NCI-H128 (cell line): ENCODE results near the gene ABCB9.
"Not testable (repeated sequence)": the region's sequence is repeated elsewhere in the genome, so short reads cannot be mapped to it uniquely, and the experiment has no call there.

ENCODE experiments used
- DNase-seq: peaks from one replicate; lab custom pipeline; 2025; ENCODE audit not compliant: unreplicated experiment; lab: John Stamatoyannopoulos, UW

ABCB9 gene

DNA sequence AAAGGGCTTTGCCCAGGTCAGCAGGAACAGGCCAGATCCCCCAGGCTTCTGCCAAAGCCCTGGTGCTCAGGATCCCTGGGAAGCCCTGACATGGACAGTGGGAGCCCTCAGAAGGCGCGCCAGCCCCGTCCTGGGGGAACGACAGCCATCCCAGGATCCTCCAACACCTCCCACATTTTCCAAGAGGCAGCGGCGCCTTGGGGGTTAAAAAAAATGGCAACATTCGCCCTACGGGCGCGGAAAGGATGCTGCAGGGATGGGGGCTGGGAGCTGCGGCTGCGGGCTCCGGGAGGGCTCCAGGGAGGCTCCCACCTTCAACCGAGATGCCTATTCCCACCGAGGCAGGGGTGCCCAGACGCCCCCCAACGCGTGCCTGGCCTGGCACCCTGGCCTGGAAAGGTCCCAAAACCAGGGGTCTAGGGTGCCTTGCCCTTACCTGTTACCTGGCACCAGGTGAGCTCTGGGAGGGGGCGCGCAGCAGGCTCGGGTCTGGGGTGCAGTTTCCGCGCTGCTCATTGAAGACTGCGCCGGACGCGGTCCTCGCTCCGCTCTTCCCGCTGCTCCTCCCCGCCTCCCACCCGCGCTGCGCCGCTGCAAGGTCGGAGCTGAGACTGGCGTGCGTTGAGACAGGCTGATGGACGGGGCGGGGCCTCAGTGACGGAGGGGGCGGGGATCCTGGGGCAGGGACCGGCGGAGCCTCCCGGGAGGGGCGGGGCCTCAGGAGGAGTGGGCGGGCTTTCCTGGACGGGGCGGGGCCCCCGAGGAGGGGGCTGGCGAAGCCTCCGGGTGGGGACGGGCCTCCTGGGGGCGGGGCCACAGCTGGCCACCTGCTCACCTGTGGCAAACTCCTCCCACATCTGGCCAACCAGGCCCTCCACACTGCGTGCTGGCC lies at the start of gene ABCB9:
ABCB9 (minus strand) TSS at position 613 of the 892 bp plus-strand sequence. CDS start 6,228 bp downstream, outside the sequence.
- DNase-seq, result peak; percentile 86

GRCh38 chr12:123014473-123014872 lies 48.2 kb upstream of the ABCB9 start:
- DNase-seq, result not testable (repeated sequence)

DNA sequence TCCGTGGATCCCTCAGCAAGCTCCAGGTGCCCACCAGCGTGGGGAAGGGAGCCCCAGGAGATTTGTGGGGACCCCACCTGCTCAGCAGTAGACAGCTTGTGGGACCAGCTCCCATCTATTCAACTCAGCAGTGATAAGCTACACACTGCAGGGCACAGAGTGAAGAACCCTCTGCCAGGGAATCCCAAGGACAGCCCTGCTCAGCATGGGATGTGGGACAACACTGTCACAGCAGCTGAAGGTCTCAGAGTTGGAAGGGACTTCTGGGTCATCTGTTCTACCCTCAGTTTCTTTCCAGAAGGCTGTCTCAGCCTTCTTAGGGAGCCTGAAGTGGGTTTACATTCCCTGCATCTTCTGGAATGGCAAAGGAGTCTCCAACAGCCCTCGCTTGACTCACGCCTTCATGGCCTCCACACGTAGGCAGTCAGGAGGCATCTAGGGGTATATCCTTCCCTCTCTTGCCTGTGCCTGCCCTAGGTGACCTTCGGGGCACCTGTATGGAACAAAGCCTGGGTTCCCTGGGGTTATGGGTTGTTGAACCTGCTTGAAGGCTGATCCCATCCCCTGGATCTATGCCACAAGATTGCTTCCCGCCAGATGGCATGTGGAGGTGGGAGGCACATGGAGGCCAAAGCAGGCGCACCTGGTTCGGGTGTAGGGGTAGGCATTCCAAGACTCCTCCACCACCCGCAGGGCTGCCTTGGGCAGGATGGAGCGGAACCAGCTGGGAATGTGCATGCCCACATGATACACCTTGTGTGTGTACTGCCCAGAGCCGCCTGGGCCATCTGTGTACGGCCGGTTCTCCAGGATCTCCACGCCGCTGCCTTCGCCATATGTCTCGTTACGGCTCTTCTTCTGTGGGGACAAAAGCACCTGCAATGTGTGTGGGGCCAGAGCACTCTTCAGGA lies 47.2 kb upstream of the ABCB9 start:
- no peak for DNase-seq

- no peak for DNase-seq
Observed at GRCh38 chr12:123011701-123012100, 45.4 kb upstream of the ABCB9 start.

- no peak for DNase-seq
Observed at GRCh38 chr12:123010681-123011080, 44.4 kb upstream of the ABCB9 start.

DNA sequence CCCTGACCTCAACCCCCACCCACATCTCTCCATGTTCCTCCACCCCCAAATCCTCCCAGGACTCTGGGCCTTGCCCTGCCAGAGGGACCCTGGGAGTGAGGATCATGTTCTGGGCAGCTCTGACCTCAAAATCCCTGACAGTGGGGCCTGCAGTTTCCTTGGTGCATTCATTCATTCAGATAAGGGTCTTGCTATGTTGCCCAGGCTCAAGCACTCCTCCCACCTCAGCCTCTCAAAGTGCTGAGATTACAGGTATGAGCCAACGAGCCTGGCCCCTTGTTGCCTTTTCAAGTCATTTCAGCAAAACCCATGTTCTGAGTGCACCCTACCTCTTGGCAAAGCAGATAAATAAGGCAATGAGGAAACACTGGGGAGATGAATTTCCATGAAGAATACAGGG lies 43.8 kb upstream of the ABCB9 start:
- no peak for DNase-seq

- no peak for DNase-seq
Observed at GRCh38 chr12:123006977-123007376, 40.7 kb upstream of the ABCB9 start.

- DNase-seq, result no peak
Observed at GRCh38 chr12:123005081-123005626, 38.9 kb upstream of the ABCB9 start.

GRCh38 chr12:123004287-123004686 lies 38.0 kb upstream of the ABCB9 start:
- DNase-seq, result no peak

DNA sequence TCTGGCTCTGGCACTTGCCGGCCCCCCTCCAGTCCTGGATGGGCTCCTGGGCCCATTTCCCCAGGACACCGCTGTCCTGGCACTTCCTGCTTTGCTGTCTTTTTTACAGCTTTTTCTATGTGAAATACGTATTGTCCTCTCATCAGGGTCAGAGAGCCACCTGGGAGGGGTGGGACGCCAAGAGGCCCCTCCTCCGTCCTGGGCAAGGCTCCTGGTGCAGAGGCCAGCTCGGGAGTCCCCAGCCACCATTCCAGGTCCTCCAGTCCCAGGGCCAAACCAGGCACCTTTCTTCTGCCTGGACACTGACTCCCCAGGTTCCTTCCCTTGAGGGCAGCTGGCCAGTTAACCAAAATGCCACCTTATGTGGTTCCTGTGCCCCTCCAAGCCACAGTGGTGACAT lies 37.0 kb upstream of the ABCB9 start:
- no peak for DNase-seq

DNA sequence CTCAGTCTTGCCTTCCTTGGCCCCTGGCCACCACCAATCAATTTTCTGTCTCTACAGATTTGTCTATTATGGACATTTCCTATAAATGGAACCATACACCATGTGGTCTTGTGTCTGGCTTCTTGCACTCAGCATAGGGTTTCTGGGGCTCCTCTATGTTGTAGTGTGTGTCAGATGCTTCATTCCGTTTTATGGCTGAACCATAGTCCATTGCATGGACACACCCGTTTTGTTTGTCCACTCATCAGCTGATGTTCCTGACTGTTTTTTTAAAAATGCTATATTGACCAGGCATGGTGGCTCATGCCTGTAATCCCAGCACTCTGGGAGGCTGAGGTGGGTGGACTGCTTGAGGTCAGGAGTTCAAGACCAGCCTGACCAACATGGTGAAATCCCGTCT lies 35.2 kb upstream of the ABCB9 start:
- no peak for DNase-seq

DNA sequence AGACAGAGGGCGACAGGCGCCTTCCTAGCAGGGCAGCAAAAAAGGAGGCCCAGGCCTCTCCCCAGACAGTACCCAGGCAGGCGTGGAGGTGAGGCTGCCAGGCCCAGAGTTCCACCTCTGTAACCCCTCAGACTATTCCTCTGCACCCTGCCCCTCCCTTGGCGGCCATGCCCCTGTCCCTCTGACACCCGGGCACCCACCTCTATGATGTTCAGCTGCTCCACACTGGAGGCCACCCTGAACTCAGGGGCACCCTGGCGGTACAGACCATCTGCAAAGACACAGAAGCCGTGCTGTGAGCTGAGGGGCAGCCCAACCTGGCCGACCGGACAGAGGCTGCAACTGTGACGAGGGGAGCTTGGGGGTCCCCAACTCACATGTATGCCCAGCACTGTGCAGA lies 34.3 kb upstream of the ABCB9 start:
- DNase-seq, result no peak

DNA sequence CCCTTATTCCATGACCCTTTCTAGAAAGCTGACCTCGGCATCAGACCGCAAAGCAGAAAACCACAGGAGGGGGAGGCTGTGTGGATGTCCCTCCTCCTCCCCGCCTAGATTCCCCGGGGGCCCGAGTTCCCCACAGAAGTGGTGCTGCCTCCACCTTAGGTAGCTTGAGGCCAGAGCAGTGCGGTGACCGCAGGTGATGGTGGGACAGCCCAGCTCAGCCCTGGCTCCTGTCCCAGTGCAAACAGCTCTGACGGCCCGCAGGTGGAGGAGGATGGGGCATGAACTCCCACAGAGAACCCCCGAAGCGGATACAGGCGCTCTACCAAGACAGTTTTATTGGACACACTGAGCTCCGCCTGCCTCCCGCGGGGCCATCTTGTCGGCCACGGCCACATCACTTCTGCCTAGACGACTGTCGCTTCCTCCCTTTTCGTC lies 33.7 kb upstream of the ABCB9 start:
- DNase-seq, result no peak

- no peak for DNase-seq
Observed at GRCh38 chr12:122999196-122999946, 33.1 kb upstream of the ABCB9 start.

GRCh38 chr12:122998316-122998715 lies 32.1 kb upstream of the ABCB9 start:
- DNase-seq, result no peak

DNA sequence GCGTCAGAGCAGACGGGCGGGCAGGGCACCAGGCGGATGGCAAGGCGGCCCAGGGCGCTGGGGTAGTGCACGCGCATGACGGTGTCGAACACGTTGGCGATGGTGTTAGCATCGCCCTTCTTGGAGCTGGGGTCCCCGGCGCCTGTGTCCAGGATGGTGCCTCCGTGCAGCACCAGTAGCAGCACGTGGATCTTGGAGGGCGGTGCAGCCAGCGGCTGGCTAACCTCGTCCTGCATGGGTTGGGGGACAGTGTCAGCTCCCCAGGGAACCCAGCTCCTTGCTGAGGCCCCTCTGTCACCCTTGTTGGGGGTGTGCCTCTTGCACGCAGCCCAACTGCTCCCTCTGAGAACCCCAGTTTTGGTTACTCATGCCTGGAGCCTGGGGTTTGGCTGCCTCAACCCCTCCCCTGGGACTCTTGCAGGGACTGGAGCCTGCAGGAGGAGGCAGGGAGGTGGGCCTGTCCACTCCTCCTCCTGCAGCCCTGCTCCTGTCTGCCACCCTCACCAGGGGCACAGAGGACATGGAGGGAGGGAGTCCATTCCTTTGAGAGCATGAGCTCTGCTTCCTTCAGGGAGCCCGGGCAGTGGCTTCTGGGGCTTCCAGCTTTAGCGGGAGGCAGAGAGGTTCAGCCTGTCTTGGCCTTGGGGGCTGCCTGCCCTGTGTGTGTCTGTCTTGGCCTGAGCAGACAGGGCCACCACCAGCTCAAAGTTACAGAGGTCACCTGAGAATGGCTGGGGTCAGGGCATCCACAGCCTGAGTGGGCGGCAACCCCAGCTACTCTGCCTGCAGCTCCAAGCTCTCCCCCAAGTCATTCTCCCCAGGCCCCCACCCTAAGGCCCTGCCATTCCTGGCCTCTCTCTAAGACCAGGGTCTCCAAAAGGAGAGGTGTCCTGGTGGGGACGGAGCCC lies 31.3 kb upstream of the ABCB9 start:
- DNase-seq, result no peak

GRCh38 chr12:122996621-122997342 lies 30.5 kb upstream of the ABCB9 start:
- no peak for DNase-seq

- no peak for DNase-seq
Observed at GRCh38 chr12:122996188-122996601, 29.9 kb upstream of the ABCB9 start.
